H1 (cell line): ENCODE results near the gene TMEM255B. TPM values are rescaled to one million over a fixed set of nuclear protein-coding genes. Genes with fewer than 3 reads are reported as not detected.

Experiments used
- EZH2 ChIP-seq: fragments of 200-600 bp; sonication (generic); IDR thresholded peaks from 2 replicates; pipeline ENCODE4 v1.7.1; 2012; ENCODE audit warnings: low read depth, mild to moderate bottlenecking, moderate library complexity, low read length, inconsistent platforms; ENCODE audit not compliant: severe bottlenecking
- FOSL1 ChIP-seq: IDR thresholded peaks from 2 replicates; pipeline ENCODE4 v1.6.1; 2011; ENCODE audit warnings: mild to moderate bottlenecking, low read depth, low read length, moderate library complexity; ENCODE audit not compliant: insufficient read depth
- JUND ChIP-seq: IDR thresholded peaks from 2 replicates; pipeline ENCODE4 v1.6.1; 2011; ENCODE audit warnings: mild to moderate bottlenecking, improper control_type of control experiment, low read length
- KDM5A ChIP-seq: fragments of 200-600 bp; IDR thresholded peaks from 2 replicates; pipeline ENCODE4 v1.7.1; 2012; ENCODE audit warnings: mild to moderate bottlenecking, low read length, inconsistent platforms, mixed read lengths
- POU5F1 ChIP-seq: IDR thresholded peaks from 2 replicates; pipeline ENCODE4 v1.6.1; 2011; ENCODE audit warnings: low read depth, mild to moderate bottlenecking, low read length, moderate library complexity
- RBBP5 ChIP-seq: IDR thresholded peaks from 2 replicates; pipeline ENCODE4 v1.7.1; 2012; ENCODE audit warnings: low read depth, mild to moderate bottlenecking, inconsistent platforms, low read length, moderate library complexity, borderline replicate concordance
- SIN3A ChIP-seq, 2 experiments: IDR thresholded peaks in 1 of 2; conservative IDR thresholded peaks in 1 of 2; 2 replicates each; pipeline ENCODE4 v1.6.1; 2011 to 2012; ENCODE audit warnings: low read length in 2 of 2, improper control_type of control experiment in 1 of 2, low read depth in 1 of 2, mild to moderate bottlenecking in 1 of 2
- TEAD4 ChIP-seq: IDR thresholded peaks from 2 replicates; pipeline ENCODE4 v1.6.1; 2012; ENCODE audit warnings: low read depth, low read length, inconsistent platforms, mixed read lengths
- polyA plus RNA-seq, 7 experiments: library from polyadenylated mRNA; depleted of rRNA in 3 of 7; stranded (reverse) in 5 of 7; unstranded in 2 of 7; fragments of >200 nt in 5 of 7; fragments of 200-250 nt in 2 of 7; gene quantifications; 1 replicate in 5 of 7; 2 replicates in 1 of 7; 4 replicates in 1 of 7; pipeline versions ENCODE4 v1.2.1 to v1.2.3, GENCODE V29; 2011 to 2013; ENCODE audit warnings: missing spikeins in 2 of 7, mixed read lengths in 2 of 7
- total RNA-seq: library from RNA; stranded (reverse); fragmentation: NEBNext Ultra II Directional; extraction: Animal tissue kit (Norgen Biotek cat#: 25700); gene quantifications from 2 replicates; pipeline ENCODE4 v1.2.1, GENCODE V29; 2021
- TF ChIP-seq, protein P1 (sequence below): IDR thresholded peaks from 2 replicates; pipeline ENCODE4 v1.6.1; 2011; ENCODE audit warnings: low read depth, mild to moderate bottlenecking, low read length; ENCODE audit not compliant: insufficient read depth

Gene TMEM255B
- total and polyA plus RNA-seq, 2 of the 8 experiments (the other 6 are each of a cell fraction or from before 2014, with no cell fraction given) = 3.4 to 4.4 TPM

DNA sequence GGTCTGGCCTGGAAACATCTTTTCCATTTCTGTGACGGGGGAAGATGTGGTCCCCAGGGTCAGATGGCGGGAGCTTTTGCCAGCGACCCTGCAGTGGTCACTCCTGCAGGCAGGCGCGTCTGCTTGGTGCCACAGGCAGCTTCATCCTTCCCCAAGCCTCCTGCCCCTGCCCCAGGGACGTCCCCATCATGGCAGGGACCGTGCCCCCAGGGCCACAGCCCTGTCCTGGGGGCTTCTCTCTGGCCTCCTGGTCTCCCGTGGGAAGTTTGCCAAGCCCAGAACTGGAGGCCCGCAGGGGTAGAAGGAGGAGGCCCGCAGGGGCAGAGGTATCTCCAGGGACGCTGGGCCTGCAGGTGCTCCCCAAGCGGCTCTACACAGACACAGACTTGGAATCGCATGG lies 47.5 kb downstream of the TMEM255B start (continued):
- TF ChIP-seq SIN3A (conservative IDR thresholded peaks at IDR 0.05 in 1 of 2, IDR thresholded peaks at IDR 0.05 in 1 of 2; ENCODE audit: low read depth in 1 of 2, low read length in 2 of 2) (no peak), RBBP5 (no peak), JUND (no peak), POU5F1 (no peak), EZH2 (no peak), TEAD4 (no peak), KDM5A (no peak), FOSL1 (no peak)
- TF ChIP-seq, protein P1, sequence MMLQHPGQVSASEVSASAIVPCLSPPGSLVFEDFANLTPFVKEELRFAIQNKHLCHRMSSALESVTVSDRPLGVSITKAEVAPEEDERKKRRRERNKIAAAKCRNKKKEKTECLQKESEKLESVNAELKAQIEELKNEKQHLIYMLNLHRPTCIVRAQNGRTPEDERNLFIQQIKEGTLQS = no peak
